HG03280 (cell line): ENCODE data around the gene INO80.
"Not testable (repeated sequence)": the region's sequence is repeated elsewhere in the genome, so short reads cannot be mapped to it uniquely, and the experiment has no call there.

ENCODE experiments used
- ATAC-seq: cut with Tn5 transposase; IDR thresholded peaks from one replicate; pipeline ENCODE4 v1.9.1; 2021; ENCODE audit warnings: mild to moderate bottlenecking, moderate library complexity; ENCODE audit not compliant: unreplicated experiment

The INO80 gene

GRCh38 chr15:40968290-40969085 lies 147.6 kb downstream of the INO80 start:
- ATAC-seq = no peak

DNA sequence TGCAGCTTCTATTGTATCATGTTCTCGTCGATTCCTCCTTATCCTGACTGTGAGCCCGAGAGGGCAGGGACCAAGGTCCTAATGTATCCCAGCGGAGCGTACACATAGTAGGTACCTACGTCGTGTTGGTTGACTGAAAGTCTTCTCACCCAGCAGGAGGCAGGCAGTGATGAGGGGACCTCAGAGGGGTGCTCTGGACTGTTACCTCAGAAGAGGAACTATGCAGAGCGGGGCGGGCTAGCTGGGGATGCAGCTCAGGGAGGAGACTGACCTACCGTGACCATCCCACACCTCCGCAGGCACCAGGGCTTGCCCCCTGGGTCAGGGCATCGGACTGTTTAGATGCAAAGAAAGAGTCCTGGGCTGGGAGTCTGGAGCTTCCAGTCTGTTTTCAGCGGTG lies 151.4 kb downstream of the INO80 start:
- ATAC-seq = no peak

GRCh38 chr15:40964006-40964405 lies 152.1 kb downstream of the INO80 start:
- ATAC-seq = no peak

GRCh38 chr15:40963201-40963600 lies 152.9 kb downstream of the INO80 start:
- no peak for ATAC-seq

DNA sequence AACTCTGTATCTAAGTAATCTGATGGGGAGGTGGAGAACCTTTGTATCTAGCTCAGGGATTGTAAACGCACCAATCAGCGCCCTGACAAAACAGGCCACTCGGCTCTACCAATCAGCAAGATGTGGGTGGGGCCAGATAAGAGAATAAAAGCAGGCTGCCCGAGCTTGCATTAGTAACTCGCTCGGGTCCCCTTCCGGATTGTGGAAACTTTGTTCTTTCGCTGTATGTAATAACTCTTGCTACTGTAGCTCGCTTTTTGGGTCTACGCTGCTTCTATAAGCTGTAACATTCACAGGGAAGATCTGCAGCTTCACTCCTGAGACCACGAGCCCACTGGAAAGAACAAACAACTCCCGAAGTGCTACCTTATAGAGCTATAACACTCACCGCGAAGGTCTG lies 153.8 kb downstream of the INO80 start:
- ATAC-seq = not testable (repeated sequence)

- not testable (repeated sequence) for ATAC-seq
Observed at GRCh38 chr15:40961740-40962139, 154.3 kb downstream of the INO80 start.

DNA sequence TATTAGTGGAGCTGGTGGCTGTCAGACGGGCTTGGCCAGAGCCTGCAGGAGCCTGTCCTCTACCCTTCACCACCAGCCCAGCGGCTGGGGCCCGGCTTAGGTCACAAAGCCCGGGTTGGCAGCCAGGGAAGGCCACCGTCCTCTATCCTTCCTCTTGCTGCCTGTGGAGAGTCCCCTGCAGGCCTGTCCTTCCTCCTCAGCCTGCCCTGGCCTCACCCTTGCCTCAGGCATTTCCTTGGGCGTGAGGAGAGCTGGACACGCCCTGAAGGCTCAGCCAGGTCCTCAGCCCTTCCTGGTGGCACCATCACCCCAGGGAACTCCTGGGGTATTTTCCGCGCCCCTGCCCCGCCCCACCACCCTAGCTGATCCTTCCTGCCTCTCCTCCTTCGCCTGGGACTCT lies 155.2 kb downstream of the INO80 start:
- ATAC-seq = no peak

GRCh38 chr15:40960151-40960885 lies 155.8 kb downstream of the INO80 start:
- ATAC-seq = no peak

DNA sequence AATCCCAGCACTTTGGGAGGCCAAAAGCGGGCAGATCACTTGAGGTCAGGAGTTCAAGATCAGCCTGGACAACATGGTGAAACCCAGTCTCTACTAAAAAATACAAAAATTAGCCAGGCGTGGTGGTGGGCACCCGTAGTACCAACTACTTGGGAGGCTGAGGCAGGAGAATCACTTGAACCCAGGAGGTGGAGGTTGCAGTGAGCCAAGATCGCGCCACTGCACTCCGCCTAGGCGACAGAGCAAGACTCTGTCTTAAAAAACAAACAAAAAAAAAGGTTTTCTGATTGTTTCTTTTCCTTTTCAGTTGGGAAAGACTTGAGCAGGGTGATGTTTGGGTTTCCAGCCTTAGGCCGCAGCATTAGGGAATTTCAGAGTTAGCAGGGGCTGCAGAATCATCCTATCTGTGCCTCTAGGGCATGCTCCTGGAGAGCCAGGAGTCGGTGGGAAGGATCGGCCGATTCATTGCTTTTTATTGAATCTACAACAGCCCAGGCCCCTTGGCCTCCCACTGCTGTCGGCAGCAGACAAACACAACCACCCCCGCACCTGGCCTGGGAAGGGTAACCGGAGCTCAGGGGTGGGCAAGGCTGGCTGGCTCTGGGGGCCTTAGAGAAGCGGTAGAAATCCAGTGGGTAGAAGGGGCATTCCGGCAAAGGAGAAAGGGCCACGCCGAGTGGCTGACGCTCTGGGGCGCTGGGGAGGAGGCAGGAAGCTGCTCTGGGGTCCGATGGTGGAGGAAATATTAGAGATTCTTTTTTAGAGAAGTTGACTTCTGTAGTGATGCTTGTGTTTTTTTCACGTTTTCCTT lies 156.5 kb downstream of the INO80 start:
- no peak for ATAC-seq

DNA sequence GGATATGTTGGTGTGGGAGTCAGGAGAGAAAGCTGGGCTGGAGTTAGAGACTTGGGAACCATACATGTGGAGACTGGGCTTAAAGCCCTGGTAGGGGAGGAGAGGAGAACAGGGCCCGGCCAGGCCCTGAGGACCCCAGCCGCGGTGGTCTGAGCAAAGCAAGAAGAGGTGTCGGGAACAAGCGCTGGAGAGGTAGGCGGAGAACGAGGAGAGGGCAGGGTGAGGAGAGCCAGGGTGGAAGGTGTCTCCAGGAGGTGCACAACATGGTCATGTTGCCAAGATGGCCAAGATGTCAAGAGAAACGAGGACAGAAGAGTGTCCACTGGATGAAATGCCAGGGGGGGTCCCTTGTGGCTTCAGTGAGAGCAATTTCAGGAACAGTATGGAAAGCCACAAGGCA lies 157.4 kb downstream of the INO80 start:
- ATAC-seq = no peak

- ATAC-seq = no peak
Observed at GRCh38 chr15:40958146-40958545, 157.9 kb downstream of the INO80 start.

- no peak for ATAC-seq
Observed at GRCh38 chr15:40957581-40958051, 158.5 kb downstream of the INO80 start.

GRCh38 chr15:40957041-40957555 lies 159.0 kb downstream of the INO80 start:
- ATAC-seq = no peak

DNA sequence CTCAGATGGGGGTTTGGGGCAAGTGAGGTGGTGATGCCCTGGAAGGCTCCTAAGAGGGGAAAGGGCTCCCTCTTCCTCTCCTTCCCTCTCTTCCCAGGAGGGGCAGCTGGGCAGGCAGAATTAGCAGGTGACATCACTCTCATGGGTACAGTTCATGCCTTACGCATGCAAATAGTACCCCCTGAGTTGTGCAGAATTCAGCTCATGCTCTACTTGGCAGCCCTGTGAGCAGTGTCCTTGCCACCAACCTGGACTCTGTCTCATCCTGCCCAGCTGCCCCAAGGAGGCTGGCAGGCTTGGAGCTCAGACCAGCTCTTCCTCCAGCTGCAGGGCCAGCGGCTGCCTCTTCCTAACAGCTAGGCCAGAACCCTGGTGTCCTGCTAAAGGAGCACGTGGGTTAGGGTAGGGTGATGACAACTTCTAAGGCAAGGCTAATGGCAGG lies 159.5 kb downstream of the INO80 start:
- no peak for ATAC-seq

GRCh38 chr15:40955930-40956540 lies 160.0 kb downstream of the INO80 start:
- ATAC-seq = no peak

- ATAC-seq = no peak
Observed at GRCh38 chr15:40955141-40955903, 160.8 kb downstream of the INO80 start.

- not testable (repeated sequence) for ATAC-seq
Observed at GRCh38 chr15:40954158-40954848, 161.8 kb downstream of the INO80 start.

DNA sequence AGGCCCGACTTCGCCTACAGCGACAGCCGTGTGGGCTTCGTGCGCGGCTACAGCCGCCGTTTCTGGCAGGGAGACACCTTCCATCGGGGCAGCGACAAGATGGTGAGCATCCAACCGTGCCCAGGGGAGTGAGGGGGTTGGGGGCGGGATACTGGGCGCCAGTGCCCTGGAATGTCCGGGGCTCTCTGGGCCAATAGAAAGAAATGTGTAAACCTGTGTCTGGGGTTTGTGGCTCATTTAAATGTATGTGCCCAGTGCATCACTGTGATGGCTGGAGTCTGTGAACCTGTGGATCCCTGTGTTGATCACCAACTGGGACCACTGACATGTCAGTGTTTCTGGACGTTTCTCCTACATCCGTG lies 162.4 kb downstream of the INO80 start:
- no peak for ATAC-seq
